ENCODE data around the gene SLC6A12.
A peak's percentile ranks its signal among the peaks of the same experiment; 100 is the strongest.
"Not testable (repeated sequence)": the region's sequence is repeated elsewhere in the genome, so short reads cannot be mapped to it uniquely, and the experiment has no call there.

Gene SLC6A12

GRCh38 chr12:195156-195555 is 18.8 kb downstream of the SLC6A12 start:
- DNase-seq, result no peak

GRCh38 chr12:194276-194675 is 19.7 kb downstream of the SLC6A12 start:
- DNase-seq, result no peak

- DNase-seq, result no peak
Measured at GRCh38 chr12:193261-193660, 20.7 kb downstream of the SLC6A12 start.

- no peak for DNase-seq
Measured at GRCh38 chr12:191541-191940, 22.4 kb downstream of the SLC6A12 start.

- no peak for DNase-seq
Measured at GRCh38 chr12:190881-191280, 23.1 kb downstream of the SLC6A12 start.

GRCh38 chr12:189622-189962 is 24.4 kb downstream of the SLC6A12 start:
- no peak for DNase-seq

- DNase-seq, result peak; percentile 48
Measured at GRCh38 chr12:188910-189621, 24.9 kb downstream of the SLC6A12 start.

- not testable (repeated sequence) for DNase-seq
Measured at GRCh38 chr12:187986-188909, 25.7 kb downstream of the SLC6A12 start.

GRCh38 chr12:186006-186625 is 27.8 kb downstream of the SLC6A12 start:
- DNase-seq, result no peak

GRCh38 chr12:185576-185955 is 28.4 kb downstream of the SLC6A12 start:
- DNase-seq, result no peak

- DNase-seq, result no peak
Measured at GRCh38 chr12:184811-185575, 29.0 kb downstream of the SLC6A12 start.

GRCh38 chr12:182381-182892 is 31.5 kb downstream of the SLC6A12 start:
- no peak for DNase-seq

GRCh38 chr12:181921-182320 is 32.0 kb downstream of the SLC6A12 start:
- no peak for DNase-seq

GRCh38 chr12:180445-180844 is 33.5 kb downstream of the SLC6A12 start:
- no peak for DNase-seq

GRCh38 chr12:179885-180284 is 34.1 kb downstream of the SLC6A12 start:
- DNase-seq, result no peak

- no peak for DNase-seq
Measured at GRCh38 chr12:179131-179884, 34.6 kb downstream of the SLC6A12 start.

GRCh38 chr12:178829-179109 is 35.2 kb downstream of the SLC6A12 start:
- DNase-seq, result no peak

GRCh38 chr12:177980-178828 is 35.8 kb downstream of the SLC6A12 start:
- no peak for DNase-seq

- no peak for DNase-seq
Measured at GRCh38 chr12:177336-177979, 36.5 kb downstream of the SLC6A12 start.

GRCh38 chr12:176321-177181 is 37.4 kb downstream of the SLC6A12 start:
- DNase-seq, result no peak
